ENCODE results near the gene RIN1. TPM values are rescaled to one million over a fixed set of nuclear protein-coding genes. Genes with fewer than 3 reads are reported as not detected.

The RIN1 gene
- total and polyA plus RNA-seq, 2 of the 13 experiments (the other 11 are each of a cell fraction or from before 2014, with no cell fraction given), result 2.4 to 4.1 TPM

GRCh38 chr11:66315921-66316811, 20.1 kb downstream of the RIN1 start:
- 79% methylated on average over 24 of the region's 52 CpGs for WGBS (ENCODE audit: low lambda C conversion rate)
- Histone ChIP-seq H3K4me2 (ENCODE audit: low read depth, low read length) (no peak overlapping the region; the same call in 1 of the 2 replicates), H4K20me1 (ENCODE audit: insufficient read depth, low read length) (no peaks in the 10 kb centered on the region), H3K27ac (ENCODE audit: extremely low read length, insufficient read depth, low read length) (no peak overlapping the region), H3K9ac (ENCODE audit: insufficient read depth, low read depth, low read length) (no peak overlapping the region), H3K79me2 (ENCODE audit: insufficient read depth, low read length) (no peaks in the 10 kb centered on the region), H3K4me3 (replicated peaks in 1 of 3; ENCODE audit: insufficient read depth in 1 of 3, low read depth in 2 of 3, low read length in 3 of 3) (no peak overlapping the region), H3K36me3 (replicated peaks in 1 of 2; ENCODE audit: control insufficient read depth in 1 of 2, insufficient read depth in 2 of 2, low read length in 2 of 2) (no peaks in the 10 kb centered on the region), H3K27me3 (ENCODE audit: control insufficient read depth in 1 of 2, insufficient read depth in 2 of 2, low read length in 2 of 2) (no peaks in the 10 kb centered on the region), H3K9me3 (ENCODE audit: low read length) (no peaks in the 10 kb centered on the region), H2AFZ (ENCODE audit: low read length) (no peak overlapping the region), H3K4me1 (ENCODE audit: insufficient read depth, low read length) (peaks cover 45% of the 10 kb centered on the region)
- ATAC-seq, result no peak
- DNase-seq (ENCODE audit: low spot score), result no peak
- TF ChIP-seq ZNF598 (CRISPR knock-in tag; IDR thresholded peaks at IDR 0.05; ENCODE audit: borderline replicate concordance) (peak; percentile 45; the same call in 1 of the 2 replicates), HIVEP1 (CRISPR knock-in tag; IDR thresholded peaks at IDR 0.05) (0 out of 2 replicates have a peak, but pooled peaks have one; percentile 21), RFX5 (IDR thresholded peaks at IDR 0.05; ENCODE audit: low read depth, low read length) (no peak), ZC3H13 (CRISPR knock-in tag; IDR thresholded peaks at IDR 0.05) (0 out of 2 replicates have a peak, but pooled peaks have one; percentile 17), RFX3 (CRISPR knock-in tag; IDR thresholded peaks at IDR 0.05) (no peak), ZNF644 (CRISPR knock-in tag; IDR thresholded peaks at IDR 0.05; ENCODE audit: low read depth) (no peak), TOPORS (CRISPR knock-in tag; IDR thresholded peaks at IDR 0.05) (no peak), ZNF570 (CRISPR knock-in tag; IDR thresholded peaks at IDR 0.05; ENCODE audit: borderline replicate concordance) (no peak), ZFP91 (CRISPR knock-in tag; IDR thresholded peaks at IDR 0.05; ENCODE audit: borderline replicate concordance) (0 out of 2 replicates have a peak, but pooled peaks have one; percentile 9), KDM1A (CRISPR knock-in tag; IDR thresholded peaks at IDR 0.05) (no peak), RCOR2 (CRISPR knock-in tag; IDR thresholded peaks at IDR 0.05) (no peak), RXRA (CRISPR knock-in tag; IDR thresholded peaks at IDR 0.05) (0 out of 2 replicates have a peak, but pooled peaks have one; percentile 1), ZNF747 (CRISPR knock-in tag; IDR thresholded peaks at IDR 0.05; ENCODE audit: borderline replicate concordance) (no peak)
- TF ChIP-seq, protein P1, sequence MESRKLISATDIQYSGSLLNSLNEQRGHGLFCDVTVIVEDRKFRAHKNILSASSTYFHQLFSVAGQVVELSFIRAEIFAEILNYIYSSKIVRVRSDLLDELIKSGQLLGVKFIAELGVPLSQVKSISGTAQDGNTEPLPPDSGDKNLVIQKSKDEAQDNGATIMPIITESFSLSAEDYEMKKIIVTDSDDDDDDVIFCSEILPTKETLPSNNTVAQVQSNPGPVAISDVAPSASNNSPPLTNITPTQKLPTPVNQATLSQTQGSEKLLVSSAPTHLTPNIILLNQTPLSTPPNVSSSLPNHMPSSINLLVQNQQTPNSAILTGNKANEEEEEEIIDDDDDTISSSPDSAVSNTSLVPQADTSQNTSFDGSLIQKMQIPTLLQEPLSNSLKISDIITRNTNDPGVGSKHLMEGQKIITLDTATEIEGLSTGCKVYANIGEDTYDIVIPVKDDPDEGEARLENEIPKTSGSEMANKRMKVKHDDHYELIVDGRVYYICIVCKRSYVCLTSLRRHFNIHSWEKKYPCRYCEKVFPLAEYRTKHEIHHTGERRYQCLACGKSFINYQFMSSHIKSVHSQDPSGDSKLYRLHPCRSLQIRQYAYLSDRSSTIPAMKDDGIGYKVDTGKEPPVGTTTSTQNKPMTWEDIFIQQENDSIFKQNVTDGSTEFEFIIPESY (CRISPR knock-in tag; IDR thresholded peaks at IDR 0.05), result peak; percentile 7; the same call in 1 of the 2 replicates
- TF ChIP-seq, protein P2, sequence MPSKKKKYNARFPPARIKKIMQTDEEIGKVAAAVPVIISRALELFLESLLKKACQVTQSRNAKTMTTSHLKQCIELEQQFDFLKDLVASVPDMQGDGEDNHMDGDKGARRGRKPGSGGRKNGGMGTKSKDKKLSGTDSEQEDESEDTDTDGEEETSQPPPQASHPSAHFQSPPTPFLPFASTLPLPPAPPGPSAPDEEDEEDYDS (CRISPR knock-in tag; IDR thresholded peaks at IDR 0.05), result no peak
- POLR2A ChIA-PET, result interaction anchor here (0.8 to 3.7 kb wide), 5 partner anchors 11 to 35 kb away, joined by 5 to 28 read pairs (median 9); partner anchors contain the start of genes BRMS1, RIN1 and YIF1A
- CTCF ChIA-PET (ENCODE audit: low intra/inter-chr PET ratio, low total read pairs), result no interaction called here
- FAIRE-seq, result no peak
- intact Hi-C loops (cut with micrococcal nuclease; ENCODE audit: unreplicated experiment) (loop anchor here (10.0 kb wide), 1 partner anchor 69 kb away; no protein-coding TSS in a partner anchor), in situ Hi-C loops (cut with HindIII; ENCODE audit: extremely low pct_ligation_motif_present, low pct_unique_long_range_greater_than_20kb) (no loop called here)
- no TSS peak for BruUV-seq (replicated peaks)

All from HepG2 (cell line).